Smooth muscle cell (in vitro differentiated cells): ENCODE results near the gene SLC25A26. TPM values are rescaled to one million over a fixed set of nuclear protein-coding genes. Genes with fewer than 3 reads are reported as not detected.

Experiments
- DNase-seq: peaks from one replicate; lab custom pipeline; 2025; ENCODE audit not compliant: unreplicated experiment; lab: John Stamatoyannopoulos, UW
- H2AFZ ChIP-seq: fragments of 200-600 bp; sonication (generic); 2 replicates; pipeline ENCODE4 v1.6.0; 2016; ENCODE audit warnings: antibody characterized with exemption, low read depth, mild to moderate bottlenecking
- H3F3A ChIP-seq: fragments of 200-600 bp; sonication (generic); 2 replicates; pipeline ENCODE4 v1.6.0; 2017; ENCODE audit warnings: antibody characterized with exemption, low read depth
- H3K27ac ChIP-seq: fragments of 200-600 bp; sonication (generic); 2 replicates; pipeline ENCODE4 v1.5.1; 2016; ENCODE audit warnings: low read depth, mild to moderate bottlenecking
- H3K27me3 ChIP-seq: fragments of 200-600 bp; sonication (generic); 2 replicates; pipeline ENCODE4 v1.6.1; 2016; ENCODE audit warnings: low read depth, mild to moderate bottlenecking
- H3K36me3 ChIP-seq: fragments of 200-600 bp; sonication (generic); 2 replicates; pipeline ENCODE4 v1.5.1; 2016; ENCODE audit warnings: low read depth
- H3K4me1 ChIP-seq: fragments of 200-600 bp; sonication (generic); 2 replicates; pipeline ENCODE4 v1.5.1; 2016; ENCODE audit warnings: low read depth
- H3K4me2 ChIP-seq: fragments of 200-600 bp; sonication (generic); 2 replicates; pipeline ENCODE4 v1.6.0; 2016; ENCODE audit warnings: mild to moderate bottlenecking
- H3K4me3 ChIP-seq: fragments of 200-600 bp; sonication (generic); 2 replicates; pipeline ENCODE4 v1.5.1; 2016; ENCODE audit warnings: mild to moderate bottlenecking
- H3K79me2 ChIP-seq: fragments of 200-600 bp; sonication (generic); 2 replicates; pipeline ENCODE4 v1.6.0; 2016; ENCODE audit warnings: low read depth, mild to moderate bottlenecking
- H3K9ac ChIP-seq: fragments of 200-600 bp; sonication (generic); 2 replicates; pipeline ENCODE4 v1.6.0; 2016; ENCODE audit warnings: low read depth
- H3K9me3 ChIP-seq: fragments of 200-600 bp; sonication (generic); replicated peaks from 2 replicates; pipeline ENCODE4 v1.5.1; 2016; ENCODE audit warnings: low read depth
- H4K20me1 ChIP-seq: fragments of 200-600 bp; sonication (generic); 2 replicates; pipeline ENCODE4 v1.6.0; 2016; ENCODE audit warnings: low read depth
- CTCF ChIP-seq: fragments of 200-600 bp; sonication (generic); IDR thresholded peaks from 2 replicates; pipeline ENCODE4 v1.5.1; 2017; ENCODE audit warnings: borderline replicate concordance, mild to moderate bottlenecking, antibody characterized with exemption; ENCODE audit not compliant: insufficient read depth, poor library complexity, severe bottlenecking
- WGBS: methylation state at CpG from one replicate; pipeline ENCODE4 v1.1.7; 2016; ENCODE audit warnings: low lambda C conversion rate; 5-methylcytosine and 5-hydroxymethylcytosine counted together
- polyA plus RNA-seq: library from polyadenylated mRNA; unstranded; fragments of >200 nt; fragmentation: Nextera tagmentation; extraction: Ambion mirVana; gene quantifications from 2 replicates; pipeline ENCODE4 v1.2.1, GENCODE V29; 2016
- total RNA-seq: library from RNA; depleted of rRNA; stranded (reverse); fragments of >200 nt; gene quantifications from 2 replicates; pipeline ENCODE4 v1.2.3, GENCODE V29; 2014

The SLC25A26 gene
- total and polyA plus RNA-seq, 2 experiments from 2014 or later, result 8.9 to 18.9 TPM

GRCh38 chr3:66425032-66425431, 204.2 kb downstream of the SLC25A26 start:
- Histone ChIP-seq H3K36me3 (no peaks in the 10 kb centered on the region), H3K4me2 (no peak overlapping the region), H3K79me2 (peaks cover 24% of the 10 kb centered on the region), H3K4me3 (no peak overlapping the region), H3K27ac (no peak overlapping the region), H3K4me1 (no peaks in the 10 kb centered on the region), H2AFZ (no peak overlapping the region), H3K9ac (no peak overlapping the region), H4K20me1 (no peaks in the 10 kb centered on the region), H3K27me3 (no peaks in the 10 kb centered on the region), H3K9me3 (no peaks in the 10 kb centered on the region), H3F3A (peaks cover 8% of the 10 kb centered on the region)
- WGBS, result over 99% methylated on average over 5 of the region's 5 CpGs
- DNase-seq, result no peak
- TF ChIP-seq CTCF, result no peak

- WGBS, result 85% methylated on average over 7 of the region's 7 CpGs
- no peak for DNase-seq
- Histone ChIP-seq H3K27ac (no peak overlapping the region), H3F3A (peaks cover 8% of the 10 kb centered on the region), H4K20me1 (no peaks in the 10 kb centered on the region), H3K4me2 (no peak overlapping the region), H3K79me2 (peaks cover 22% of the 10 kb centered on the region), H3K27me3 (no peaks in the 10 kb centered on the region), H3K9me3 (no peaks in the 10 kb centered on the region), H3K9ac (no peak overlapping the region), H3K4me3 (no peak overlapping the region), H3K36me3 (no peaks in the 10 kb centered on the region), H2AFZ (no peak overlapping the region), H3K4me1 (no peaks in the 10 kb centered on the region)
- TF ChIP-seq CTCF, result no peak
Measured at GRCh38 chr3:66425576-66426114, 204.8 kb downstream of the SLC25A26 start.

GRCh38 chr3:66426135-66426534, 205.3 kb downstream of the SLC25A26 start:
- TF ChIP-seq CTCF, result no peak
- Histone ChIP-seq H4K20me1 (no peaks in the 10 kb centered on the region), H3K27ac (no peak overlapping the region), H3K4me1 (no peaks in the 10 kb centered on the region), H3F3A (peaks cover 8% of the 10 kb centered on the region), H3K9me3 (no peaks in the 10 kb centered on the region), H3K79me2 (peaks cover 22% of the 10 kb centered on the region), H3K9ac (no peak overlapping the region), H3K27me3 (no peaks in the 10 kb centered on the region), H3K4me3 (no peak overlapping the region), H2AFZ (no peak overlapping the region), H3K4me2 (no peak overlapping the region), H3K36me3 (no peaks in the 10 kb centered on the region)
- 88% methylated on average over 1 of the region's 1 CpG for WGBS
- DNase-seq, result no peak

- Histone ChIP-seq H2AFZ (no peak overlapping the region), H4K20me1 (no peaks in the 10 kb centered on the region), H3K9ac (no peak overlapping the region), H3K4me1 (no peaks in the 10 kb centered on the region), H3K36me3 (no peaks in the 10 kb centered on the region), H3K4me2 (no peak overlapping the region), H3K79me2 (peaks cover 22% of the 10 kb centered on the region), H3K27me3 (no peaks in the 10 kb centered on the region), H3K9me3 (no peaks in the 10 kb centered on the region), H3F3A (peaks cover 8% of the 10 kb centered on the region), H3K27ac (no peak overlapping the region), H3K4me3 (no peak overlapping the region)
- TF ChIP-seq CTCF, result no peak
- WGBS, result 98% methylated on average over 3 of the region's 3 CpGs
- DNase-seq, result no peak
Measured at GRCh38 chr3:66427352-66427751, 206.6 kb downstream of the SLC25A26 start.
